NOMO-1 treated with DMSO at 0.1 percent for 48 hours (cell line): ENCODE results near the gene TTC38.

Experiments used
- DNase-seq: peaks from one replicate; lab custom pipeline; 2025; ENCODE audit not compliant: unreplicated experiment; lab: John Stamatoyannopoulos, UW

Gene TTC38

GRCh38 chr22:46327691-46328465, 60.1 kb downstream of the TTC38 start:
- no peak for DNase-seq

DNA sequence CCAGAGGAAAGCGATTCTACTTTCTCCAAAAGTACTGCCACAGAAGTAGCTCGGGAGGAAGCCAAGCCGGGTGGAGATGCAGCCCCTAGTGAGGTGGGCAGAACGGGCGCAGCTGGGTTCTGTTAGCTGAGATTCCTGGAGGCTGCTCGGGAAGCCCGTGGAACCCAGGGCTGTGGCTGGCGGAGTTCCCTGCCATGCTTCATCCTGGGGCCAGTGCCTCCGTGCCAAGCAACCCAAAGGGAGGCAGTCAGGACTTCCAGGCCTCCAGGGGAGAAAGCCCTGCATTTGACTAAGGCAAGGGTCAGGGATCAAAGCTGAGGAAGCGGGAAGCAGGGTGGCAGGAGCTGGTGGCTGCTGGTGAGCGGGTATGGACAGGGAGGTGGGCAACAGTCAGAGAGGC, 61.0 kb downstream of the TTC38 start:
- no peak for DNase-seq

GRCh38 chr22:46329616-46330015, 61.8 kb downstream of the TTC38 start:
- DNase-seq: no peak

DNA sequence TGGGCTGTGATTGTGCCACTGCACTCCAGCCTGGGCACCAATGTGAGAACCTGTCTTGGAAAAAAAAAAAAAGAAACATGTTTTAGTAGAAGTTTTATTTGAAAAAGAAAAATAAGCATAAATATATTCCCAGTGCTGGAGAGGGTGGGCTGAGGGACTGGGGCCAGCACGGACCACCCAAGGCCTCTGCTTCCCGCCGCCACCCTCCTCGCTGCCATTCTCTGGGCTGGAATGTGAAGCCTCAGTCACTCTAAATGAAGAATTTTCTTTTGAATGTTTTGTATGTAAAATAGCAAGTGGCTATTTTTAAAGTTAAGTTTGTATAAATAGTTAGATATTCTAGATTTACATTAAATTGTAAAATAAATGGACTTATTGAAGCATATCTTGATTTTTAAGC, 62.6 kb downstream of the TTC38 start:
- DNase-seq: no peak

DNA sequence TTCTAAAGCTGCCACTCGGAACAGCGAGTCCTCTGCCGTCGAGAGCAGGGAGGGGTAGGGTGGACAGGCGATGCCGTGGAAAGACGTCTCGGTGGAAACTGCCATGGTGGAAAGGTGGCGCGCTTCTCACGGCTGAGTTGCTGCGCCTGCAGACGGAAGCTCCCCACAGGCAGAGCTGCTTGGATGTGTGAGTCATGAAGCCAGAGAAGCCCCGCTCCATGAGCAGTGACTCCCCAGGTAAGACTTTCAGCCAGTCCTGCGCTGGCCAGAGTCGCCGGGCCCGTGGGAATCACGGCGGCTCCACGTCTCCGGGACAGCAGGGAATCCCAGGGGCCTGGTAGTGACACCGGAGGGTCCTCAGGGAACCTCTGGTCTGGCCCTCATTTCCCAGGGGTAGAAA, 63.7 kb downstream of the TTC38 start:
- DNase-seq: no peak

DNA sequence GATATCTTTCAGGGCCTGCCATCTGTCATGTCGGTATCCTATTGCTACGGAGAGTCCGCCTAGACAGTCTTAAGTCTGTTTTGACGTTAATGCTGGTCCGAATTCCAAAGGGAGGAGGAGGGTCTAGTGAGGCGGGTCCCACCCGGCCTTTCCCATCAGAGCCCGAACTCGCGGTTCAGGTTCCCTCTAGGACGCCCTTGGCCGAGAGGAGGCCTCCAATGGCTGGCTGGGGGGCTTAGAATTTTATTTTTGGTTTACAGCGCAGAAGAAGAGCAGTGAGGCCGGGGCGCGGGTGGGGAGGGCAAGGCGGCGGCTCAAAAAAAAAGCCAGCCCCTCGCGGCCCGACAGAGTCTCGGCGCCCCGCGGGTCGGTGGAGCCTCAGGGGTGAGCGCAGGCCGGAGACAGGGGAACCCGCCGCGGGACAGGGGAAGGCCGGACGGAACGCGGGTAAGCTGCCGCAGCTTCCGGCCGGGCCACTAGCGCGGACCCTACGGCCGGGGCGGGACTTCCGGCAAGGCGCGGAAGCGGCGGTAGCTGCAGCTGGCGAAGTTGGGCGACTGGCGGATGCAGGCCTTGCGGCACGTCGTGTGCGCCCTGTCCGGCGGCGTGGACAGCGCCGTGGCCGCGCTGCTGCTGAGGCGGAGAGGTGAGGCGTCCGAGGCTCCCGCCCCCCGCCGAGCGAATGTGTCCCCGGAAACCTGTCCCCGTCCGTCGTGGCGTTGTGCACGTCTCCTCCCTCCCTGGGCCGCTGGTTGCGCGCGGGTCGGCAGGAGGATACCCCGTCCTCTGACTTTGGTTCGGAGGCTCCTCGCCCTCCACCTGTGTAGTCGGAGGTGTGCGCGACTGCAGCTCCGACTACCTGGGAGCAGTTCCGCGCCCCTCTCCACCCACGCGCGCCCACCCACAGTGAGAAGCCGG, 67.7 kb downstream of the TTC38 start, which contains the start of gene TRMU:
TRMU (plus strand) TSS at position 514 of the 918 bp plus-strand sequence; CDS start at position 565, 51 bp downstream.
- DNase-seq: peak; percentile 77

- DNase-seq: no peak
These were observed 68.6 kb downstream of the TTC38 start for GRCh38 chr22:46336119-46337078.

DNA sequence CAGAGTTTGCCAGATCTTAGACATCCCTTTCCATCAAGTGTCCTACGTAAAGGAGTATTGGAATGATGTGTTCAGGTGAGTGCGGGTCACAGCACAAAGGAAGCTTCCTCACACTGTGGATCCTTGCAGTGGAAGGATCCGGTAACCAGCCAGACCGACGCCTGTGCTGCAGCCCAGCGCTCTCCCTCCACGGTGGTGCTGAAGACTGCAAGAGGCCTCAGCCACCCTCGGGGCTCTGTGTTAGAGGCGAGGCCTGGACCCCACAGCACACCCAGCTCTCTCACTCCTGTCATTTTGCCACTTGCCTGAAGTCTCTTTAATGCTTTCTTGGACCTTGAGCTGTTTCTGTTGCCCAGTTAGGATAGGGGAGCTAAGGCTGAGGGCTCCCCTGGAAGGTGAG, 70.1 kb downstream of the TTC38 start:
- DNase-seq: no peak

GRCh38 chr22:46338636-46339035, 70.8 kb downstream of the TTC38 start:
- no peak for DNase-seq

- DNase-seq: no peak
These were observed 72.1 kb downstream of the TTC38 start for GRCh38 chr22:46339956-46340355.

- no peak for DNase-seq
These were observed 72.9 kb downstream of the TTC38 start for GRCh38 chr22:46340676-46341075.
